HG03196 (cell line): ENCODE data around the gene SUMF1.
"Not testable (repeated sequence)": the region's sequence is repeated elsewhere in the genome, so short reads cannot be mapped to it uniquely, and the experiment has no call there.

Source experiments
- ATAC-seq: cut with Tn5 transposase; IDR thresholded peaks from one replicate; pipeline ENCODE4 v1.9.1; 2021; ENCODE audit not compliant: unreplicated experiment

The SUMF1 gene

GRCh38 chr3:4341336-4341675 lies 125.8 kb downstream of the SUMF1 start:
- no peak for ATAC-seq

DNA sequence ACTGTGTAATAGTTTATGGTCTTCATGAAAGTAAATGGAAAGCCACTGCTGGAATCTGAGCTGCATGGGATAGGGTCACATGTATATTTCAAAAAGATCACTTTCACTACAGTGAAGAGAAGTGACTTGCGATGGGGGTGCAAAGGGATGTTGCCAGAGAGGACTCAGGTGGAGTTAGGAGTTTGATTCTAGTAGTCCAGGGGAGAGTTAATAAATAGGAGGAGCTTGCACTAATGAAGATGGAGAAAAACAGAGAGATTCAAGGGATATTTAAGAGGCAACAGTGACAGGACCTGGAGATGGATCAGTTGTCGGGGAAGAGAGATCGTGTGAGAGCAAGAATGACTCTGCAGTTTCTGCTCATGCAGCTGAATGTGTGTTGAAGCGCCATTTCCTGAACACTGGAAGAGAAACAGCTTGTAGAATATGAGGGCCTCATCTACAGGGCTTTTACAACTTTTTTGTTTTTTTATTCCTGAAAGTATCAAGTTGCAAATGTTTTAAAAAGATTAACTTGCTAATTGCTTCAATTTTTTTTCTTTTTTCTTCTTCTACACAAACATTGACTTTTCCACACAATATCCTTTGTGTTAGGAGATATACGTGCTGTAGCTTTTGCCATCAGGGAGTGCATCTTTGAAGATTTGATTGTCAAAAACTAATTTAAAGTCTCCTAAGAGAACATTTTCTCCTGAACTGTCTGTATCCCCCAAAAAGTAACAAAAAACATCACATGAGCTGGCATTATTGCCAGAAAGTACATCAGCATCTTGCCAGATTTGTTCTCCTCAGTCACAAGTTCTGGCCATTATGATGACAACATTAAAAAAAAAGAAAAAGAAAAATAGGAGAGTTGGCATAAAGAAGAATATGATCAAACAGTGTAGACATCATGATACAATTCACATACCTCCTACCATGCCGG lies 126.4 kb downstream of the SUMF1 start:
- ATAC-seq: no peak

GRCh38 chr3:4340077-4340410 lies 127.0 kb downstream of the SUMF1 start:
- no peak for ATAC-seq

- ATAC-seq: no peak
Measured at GRCh38 chr3:4338751-4339150, 128.3 kb downstream of the SUMF1 start.

- no peak for ATAC-seq
Measured at GRCh38 chr3:4336850-4337546, 130.1 kb downstream of the SUMF1 start.

DNA sequence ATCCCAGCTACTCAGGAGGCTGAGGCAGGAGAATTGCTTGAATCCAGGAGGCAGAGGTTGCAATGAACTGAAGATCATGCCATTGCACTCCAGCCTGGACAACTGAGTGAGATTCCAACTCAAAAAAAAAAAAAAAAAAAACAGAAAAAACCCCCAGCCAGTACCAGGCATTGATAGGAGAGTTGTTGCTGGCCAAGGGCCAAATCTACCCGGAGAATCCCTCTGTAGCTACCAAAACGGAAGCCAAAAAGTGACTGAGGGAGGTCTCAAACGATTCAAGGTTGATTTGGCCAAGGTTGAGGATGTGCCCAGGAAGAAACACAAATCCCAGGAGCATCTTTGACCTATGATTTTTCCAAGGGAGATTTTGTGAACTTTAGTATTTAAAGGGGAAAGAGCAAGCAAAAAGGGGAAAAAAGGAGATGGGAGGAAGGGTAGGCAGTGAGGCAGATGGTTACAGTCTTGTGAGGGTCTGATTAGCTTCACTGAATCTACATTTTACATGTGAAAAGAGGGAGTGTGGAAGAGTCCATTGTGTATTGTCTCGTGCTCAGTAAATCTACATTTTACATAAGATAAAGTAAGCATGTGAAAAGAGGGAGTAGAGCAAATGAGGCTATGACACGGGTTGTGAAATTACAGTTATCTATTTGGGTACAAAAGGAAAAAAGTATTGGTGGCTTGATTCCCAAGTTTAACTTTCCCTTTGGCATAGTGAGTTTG lies 131.1 kb downstream of the SUMF1 start:
- no peak for ATAC-seq

- no peak for ATAC-seq
Measured at GRCh38 chr3:4334548-4334947, 132.5 kb downstream of the SUMF1 start.

DNA sequence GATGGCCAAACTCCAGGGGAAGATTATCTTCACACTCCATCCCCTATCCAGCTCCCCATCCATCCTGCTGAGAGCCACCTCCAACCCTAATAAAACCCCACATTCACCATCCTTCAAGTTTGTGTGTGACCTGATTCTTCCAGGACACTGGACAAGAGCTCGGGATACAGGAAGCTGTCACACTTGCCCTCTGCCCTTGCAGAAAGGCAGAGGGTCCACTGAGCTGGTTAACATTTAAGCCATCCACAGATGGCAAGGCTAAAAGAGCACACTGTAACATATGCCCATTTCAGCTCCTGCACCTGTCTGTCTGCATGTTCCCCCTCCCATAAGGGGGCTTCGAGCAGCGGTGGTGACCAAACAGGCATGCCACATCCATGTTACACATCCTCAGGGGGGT lies 134.1 kb downstream of the SUMF1 start:
- ATAC-seq: no peak

DNA sequence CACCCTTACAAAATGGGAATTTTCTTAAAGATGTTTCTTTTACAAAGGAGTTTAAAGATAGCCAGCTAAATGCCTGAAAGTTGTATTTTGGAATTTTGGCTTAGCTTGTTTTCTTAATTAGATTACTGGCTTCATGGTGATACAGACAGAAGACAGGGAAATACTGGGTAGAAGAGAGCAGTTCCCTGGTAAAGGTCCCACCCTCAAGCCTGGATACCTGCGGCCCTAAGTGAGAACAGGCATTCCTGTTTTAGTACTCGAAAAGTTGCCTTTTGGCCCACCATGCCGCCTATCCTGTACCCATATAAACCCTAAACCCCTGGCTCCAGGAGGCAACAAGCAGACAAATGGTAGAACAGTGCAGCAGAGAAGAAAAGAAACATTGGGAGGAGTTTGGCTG lies 134.5 kb downstream of the SUMF1 start:
- no peak for ATAC-seq

GRCh38 chr3:4332111-4332510 lies 135.0 kb downstream of the SUMF1 start:
- no peak for ATAC-seq

DNA sequence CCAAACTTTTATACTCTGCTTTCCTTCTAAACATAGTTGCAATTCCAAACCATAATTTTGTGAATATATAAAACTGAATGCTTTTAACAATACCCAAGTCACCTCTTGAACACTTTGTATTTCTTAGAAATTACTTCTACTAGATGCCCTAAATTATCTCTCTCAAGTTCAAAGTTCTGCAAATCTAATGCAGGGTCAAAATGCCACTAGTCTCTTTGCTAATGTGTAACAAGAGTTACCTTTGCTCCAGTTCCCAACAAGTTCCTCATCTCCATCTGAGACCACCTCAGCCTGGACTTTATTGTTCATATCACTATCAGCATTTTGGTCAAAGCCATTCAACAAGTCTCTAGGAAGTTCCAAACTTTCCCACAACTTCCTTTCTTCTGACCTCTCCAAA lies 137.3 kb downstream of the SUMF1 start:
- ATAC-seq: not testable (repeated sequence)

- no peak for ATAC-seq
Measured at GRCh38 chr3:4326868-4327267, 140.2 kb downstream of the SUMF1 start.

DNA sequence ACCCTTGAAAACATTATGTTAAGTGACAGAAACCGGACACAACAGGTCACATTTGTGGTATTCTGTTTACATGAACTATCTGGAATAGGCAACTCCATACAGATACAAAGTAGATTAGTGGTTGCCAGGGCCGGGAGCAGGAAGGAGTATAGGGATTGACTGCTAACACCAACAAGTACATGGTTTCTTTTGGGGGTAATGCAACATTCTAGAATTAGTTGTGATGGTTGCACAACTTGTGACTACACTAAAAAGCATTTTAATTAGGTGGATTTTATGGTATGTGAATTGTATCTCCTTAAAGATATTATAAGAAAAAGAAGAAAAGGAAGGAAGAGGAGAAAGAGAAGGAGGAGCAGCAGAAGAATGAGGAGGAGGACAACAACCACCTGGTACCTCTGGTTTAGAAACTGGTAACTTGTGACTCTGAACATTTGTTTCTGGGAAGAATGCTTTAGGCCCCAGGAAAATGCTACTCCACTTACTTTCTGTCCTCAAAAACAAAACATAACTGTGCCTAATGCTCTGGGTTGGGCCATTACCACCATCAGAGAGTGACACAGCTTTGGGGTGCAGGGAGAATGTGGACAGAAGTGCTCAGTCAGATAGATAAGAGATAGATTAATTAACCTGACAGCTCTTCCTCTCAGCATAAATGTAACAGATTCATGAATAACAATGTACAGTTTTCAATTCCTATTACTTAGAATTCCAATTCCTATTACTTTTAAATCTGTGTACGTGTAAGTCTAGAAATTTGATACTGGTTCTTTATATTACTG lies 143.6 kb downstream of the SUMF1 start:
- no peak for ATAC-seq

- no peak for ATAC-seq
Measured at GRCh38 chr3:4322635-4323034, 144.4 kb downstream of the SUMF1 start.

GRCh38 chr3:4321732-4322131 lies 145.3 kb downstream of the SUMF1 start:
- ATAC-seq: no peak

DNA sequence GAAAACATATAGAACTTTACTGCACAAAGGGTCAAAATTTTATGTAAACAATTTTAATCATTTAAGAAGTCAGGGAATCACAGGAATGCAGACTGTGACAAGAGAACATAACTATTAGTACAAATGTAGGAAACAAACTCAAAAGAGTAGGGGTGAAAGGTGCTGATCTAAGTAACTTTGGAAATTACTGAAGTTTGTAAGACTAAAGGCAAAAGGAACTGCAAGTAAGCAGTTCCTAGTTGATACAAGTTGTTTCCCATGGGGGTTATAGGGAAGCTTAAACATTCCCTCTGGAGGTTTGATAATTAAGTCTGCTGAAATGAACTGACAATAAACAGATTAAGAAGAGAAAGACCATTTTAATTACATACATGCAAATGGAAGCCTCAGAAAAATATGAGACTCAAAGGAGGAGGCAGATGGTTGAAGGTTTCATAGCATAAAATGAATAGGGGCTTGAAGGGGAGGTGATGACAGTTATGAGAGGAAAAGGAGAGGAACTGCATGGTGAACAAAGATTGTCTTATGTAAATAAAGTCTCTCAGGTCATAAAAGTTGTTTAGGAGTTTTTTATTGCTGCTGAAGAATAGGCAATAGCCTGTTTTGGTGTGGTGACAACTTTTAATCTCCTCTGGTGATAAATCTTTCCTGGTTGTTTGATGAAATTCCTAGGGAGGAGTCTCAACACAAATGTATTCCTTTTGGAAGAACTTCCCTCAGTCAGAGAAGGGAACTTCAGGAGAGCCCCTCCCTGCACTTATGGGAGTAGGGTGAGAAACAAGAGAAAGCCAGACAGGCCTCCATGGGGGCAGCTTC lies 146.8 kb downstream of the SUMF1 start:
- no peak for ATAC-seq

DNA sequence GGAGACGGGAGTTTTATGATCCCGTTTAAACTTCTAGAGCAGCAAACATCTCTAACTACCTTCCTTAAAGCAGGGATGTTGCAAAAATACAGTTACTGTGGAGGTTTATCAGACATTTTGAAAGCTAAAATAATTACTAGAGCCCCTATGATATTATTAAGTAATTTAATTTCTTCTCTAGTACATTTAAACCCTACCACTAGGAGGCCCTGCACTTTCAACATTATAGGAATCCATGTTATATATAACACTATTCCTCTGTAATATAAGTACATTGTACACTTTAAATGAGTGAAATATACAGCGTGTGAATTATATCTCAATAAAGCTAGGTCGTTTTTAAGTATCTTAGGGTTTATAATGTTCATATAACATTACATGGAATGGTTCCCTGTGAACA lies 152.4 kb downstream of the SUMF1 start:
- ATAC-seq: no peak

GRCh38 chr3:4313606-4314293 lies 153.3 kb downstream of the SUMF1 start:
- no peak for ATAC-seq

DNA sequence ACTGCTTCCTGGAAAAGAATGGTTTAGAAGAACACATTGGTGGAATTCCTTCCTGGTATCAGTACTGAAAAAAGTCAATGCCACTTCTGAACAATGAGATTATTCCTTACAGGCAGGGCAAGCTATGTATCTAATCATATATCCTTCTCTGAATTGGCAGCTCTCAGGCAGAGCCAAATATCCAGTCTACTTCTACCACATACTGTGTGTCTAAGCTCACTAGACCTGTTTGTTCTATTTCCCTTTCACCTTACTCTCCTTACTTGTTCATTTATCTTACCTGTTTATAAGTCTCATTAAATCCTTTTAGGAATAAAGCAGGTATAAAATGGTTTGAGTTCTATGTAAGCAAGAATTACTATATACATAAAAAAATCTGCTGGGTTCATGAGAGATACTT lies 155.6 kb downstream of the SUMF1 start:
- no peak for ATAC-seq
